Gastroesophageal sphincter (tissue), 3 donors: ENCODE results near the gene NOS1AP.

Experiments used
- POLR2AphosphoS5 ChIP-seq: sonication (generic); formaldehyde crosslinking; IDR thresholded peaks from one replicate; pipeline ENCODE4 v1.6.1; 2017; ENCODE audit warnings: antibody characterized with exemption
- TF ChIP-seq, protein P1 (sequence below), 4 experiments: fragments of 200-600 bp in 2 of 4; fragments of 450-650 bp in 2 of 4; sonication (generic) in 1 of 4; IDR thresholded peaks; one replicate each; pipeline ENCODE4 v1.5.1; 2017 to 2019; ENCODE audit warnings: antibody characterized with exemption in 4 of 4, mild to moderate bottlenecking in 2 of 4, moderate library complexity in 2 of 4

DNA sequence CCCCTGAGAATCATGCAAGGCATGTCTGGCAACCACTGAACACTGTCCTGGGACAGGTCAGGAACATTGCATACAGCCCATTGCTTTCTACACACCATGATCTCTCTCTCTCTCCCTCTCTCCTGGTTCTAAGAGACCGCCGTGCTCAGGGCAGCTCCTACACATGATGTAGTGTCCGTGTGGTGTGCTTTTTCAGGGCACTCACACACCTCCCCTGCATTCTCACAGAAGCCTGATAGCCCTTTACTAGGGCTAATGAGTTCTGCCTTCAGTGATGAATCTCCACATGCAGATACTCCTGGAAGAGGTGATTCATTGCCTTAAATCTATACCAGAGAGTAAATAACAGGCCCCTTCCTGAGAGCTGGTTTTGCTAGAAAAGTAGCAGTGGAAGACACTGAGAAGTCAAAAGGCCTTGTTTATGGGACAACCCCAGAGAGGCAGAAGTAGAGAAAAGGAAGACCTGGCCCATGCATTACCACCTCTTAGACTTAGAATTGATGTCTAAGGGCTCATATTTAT is 38.7 kb upstream of the NOS1AP start:
- TF ChIP-seq, protein P1, sequence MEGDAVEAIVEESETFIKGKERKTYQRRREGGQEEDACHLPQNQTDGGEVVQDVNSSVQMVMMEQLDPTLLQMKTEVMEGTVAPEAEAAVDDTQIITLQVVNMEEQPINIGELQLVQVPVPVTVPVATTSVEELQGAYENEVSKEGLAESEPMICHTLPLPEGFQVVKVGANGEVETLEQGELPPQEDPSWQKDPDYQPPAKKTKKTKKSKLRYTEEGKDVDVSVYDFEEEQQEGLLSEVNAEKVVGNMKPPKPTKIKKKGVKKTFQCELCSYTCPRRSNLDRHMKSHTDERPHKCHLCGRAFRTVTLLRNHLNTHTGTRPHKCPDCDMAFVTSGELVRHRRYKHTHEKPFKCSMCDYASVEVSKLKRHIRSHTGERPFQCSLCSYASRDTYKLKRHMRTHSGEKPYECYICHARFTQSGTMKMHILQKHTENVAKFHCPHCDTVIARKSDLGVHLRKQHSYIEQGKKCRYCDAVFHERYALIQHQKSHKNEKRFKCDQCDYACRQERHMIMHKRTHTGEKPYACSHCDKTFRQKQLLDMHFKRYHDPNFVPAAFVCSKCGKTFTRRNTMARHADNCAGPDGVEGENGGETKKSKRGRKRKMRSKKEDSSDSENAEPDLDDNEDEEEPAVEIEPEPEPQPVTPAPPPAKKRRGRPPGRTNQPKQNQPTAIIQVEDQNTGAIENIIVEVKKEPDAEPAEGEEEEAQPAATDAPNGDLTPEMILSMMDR (IDR thresholded peaks at IDR 0.05): no peak
- TF ChIP-seq POLR2AphosphoS5: no peak
